ENCODE measurements around the gene CBFA2T2.

DNA sequence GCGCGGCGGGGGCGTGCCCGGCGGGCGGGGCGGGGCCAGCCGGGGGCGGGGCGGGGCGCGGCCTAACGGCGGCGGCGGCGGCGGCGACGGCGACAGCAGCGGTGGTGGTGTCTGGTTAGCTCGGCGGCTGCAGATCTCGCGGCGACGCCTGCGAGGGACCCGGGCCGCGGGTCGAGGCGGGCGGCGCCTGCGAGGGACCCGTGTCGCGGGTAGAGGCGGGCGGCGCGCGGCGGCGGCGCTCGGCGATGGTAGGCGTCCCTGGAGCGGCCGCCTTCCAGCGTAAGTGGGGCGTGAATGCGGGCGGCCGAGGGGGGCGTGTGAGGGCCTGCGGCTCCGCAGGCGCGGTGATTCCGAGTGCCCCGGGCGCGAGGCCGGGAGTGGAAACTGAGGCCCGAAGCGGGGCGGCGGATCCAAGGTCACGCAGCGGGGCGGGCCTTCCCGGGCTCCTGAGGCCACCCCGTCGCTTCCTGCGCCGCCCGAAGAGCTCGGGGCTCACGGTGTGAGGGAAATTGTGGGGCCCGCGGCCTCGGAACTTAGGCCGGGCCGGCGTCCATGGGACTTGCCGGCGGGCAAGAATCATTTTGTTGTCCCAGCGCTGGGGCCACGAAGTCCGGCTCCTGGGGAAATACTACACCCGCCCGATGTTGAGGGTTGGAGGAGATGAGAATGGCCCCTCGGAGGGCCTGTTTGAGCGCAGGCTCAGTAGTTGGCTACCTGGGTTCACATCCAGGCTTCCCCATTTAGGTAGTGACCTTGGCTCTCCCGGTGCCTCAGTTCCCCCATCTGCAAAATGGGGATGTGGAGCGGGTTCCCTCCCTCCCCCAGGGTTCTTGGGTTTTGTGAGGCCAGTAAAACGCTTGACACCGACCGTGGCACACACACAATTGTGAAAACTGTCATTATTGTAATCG lies at the start of gene CBFA2T2:
- TF ChIP-seq, protein P1, sequence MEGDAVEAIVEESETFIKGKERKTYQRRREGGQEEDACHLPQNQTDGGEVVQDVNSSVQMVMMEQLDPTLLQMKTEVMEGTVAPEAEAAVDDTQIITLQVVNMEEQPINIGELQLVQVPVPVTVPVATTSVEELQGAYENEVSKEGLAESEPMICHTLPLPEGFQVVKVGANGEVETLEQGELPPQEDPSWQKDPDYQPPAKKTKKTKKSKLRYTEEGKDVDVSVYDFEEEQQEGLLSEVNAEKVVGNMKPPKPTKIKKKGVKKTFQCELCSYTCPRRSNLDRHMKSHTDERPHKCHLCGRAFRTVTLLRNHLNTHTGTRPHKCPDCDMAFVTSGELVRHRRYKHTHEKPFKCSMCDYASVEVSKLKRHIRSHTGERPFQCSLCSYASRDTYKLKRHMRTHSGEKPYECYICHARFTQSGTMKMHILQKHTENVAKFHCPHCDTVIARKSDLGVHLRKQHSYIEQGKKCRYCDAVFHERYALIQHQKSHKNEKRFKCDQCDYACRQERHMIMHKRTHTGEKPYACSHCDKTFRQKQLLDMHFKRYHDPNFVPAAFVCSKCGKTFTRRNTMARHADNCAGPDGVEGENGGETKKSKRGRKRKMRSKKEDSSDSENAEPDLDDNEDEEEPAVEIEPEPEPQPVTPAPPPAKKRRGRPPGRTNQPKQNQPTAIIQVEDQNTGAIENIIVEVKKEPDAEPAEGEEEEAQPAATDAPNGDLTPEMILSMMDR (IDR thresholded peaks at IDR 0.05; ENCODE audit: poor library complexity): no peak
- TF ChIP-seq EZH2 (IDR thresholded peaks at IDR 0.05; ENCODE audit: borderline replicate concordance): no peak

Measured in hepatocyte (in vitro differentiated cells).